Measurements from ENCODE around the gene FUNDC1.

DNA sequence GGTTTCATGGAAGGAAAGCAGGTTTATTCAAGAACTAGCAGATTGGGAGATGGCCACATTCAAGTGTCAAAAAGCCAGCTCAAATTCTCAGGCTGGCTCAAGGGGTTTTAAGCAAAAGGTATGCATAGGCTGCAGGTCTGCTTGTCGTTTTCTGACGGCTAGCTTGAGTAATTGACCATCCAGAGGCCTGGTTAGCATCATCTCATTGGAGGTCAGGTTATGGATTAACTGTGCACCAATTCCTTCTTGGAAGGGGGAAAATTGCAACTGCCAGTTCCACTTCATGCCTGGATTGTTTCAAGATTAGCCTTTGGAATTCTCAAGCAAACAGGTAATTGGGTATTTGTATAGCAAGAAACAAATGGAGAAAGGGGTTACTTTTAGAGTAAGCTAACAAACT lies 62.1 kb downstream of the FUNDC1 start:
- TF ChIP-seq, protein P1, sequence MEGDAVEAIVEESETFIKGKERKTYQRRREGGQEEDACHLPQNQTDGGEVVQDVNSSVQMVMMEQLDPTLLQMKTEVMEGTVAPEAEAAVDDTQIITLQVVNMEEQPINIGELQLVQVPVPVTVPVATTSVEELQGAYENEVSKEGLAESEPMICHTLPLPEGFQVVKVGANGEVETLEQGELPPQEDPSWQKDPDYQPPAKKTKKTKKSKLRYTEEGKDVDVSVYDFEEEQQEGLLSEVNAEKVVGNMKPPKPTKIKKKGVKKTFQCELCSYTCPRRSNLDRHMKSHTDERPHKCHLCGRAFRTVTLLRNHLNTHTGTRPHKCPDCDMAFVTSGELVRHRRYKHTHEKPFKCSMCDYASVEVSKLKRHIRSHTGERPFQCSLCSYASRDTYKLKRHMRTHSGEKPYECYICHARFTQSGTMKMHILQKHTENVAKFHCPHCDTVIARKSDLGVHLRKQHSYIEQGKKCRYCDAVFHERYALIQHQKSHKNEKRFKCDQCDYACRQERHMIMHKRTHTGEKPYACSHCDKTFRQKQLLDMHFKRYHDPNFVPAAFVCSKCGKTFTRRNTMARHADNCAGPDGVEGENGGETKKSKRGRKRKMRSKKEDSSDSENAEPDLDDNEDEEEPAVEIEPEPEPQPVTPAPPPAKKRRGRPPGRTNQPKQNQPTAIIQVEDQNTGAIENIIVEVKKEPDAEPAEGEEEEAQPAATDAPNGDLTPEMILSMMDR (IDR thresholded peaks at IDR 0.05; ENCODE audit: low read depth, low read length, missing input control): no peak
- TF ChIP-seq HNF4A (conservative IDR thresholded peaks at IDR 0.05) (no peak), TAF1 (conservative IDR thresholded peaks at IDR 0.05) (no peak), RXRA (IDR thresholded peaks at IDR 0.05) (no peak), FOXA1 (IDR thresholded peaks at IDR 0.05) (no peak), RAD21 (IDR thresholded peaks at IDR 0.05) (no peak), YY1 (IDR thresholded peaks at IDR 0.05) (no peak), JUND (IDR thresholded peaks at IDR 0.05) (no peak), EGR1 (IDR thresholded peaks at IDR 0.05; ENCODE audit: low read depth in 2 of 2) (no peak), GABPA (IDR thresholded peaks at IDR 0.05 in 1 of 2, conservative IDR thresholded peaks at IDR 0.05 in 1 of 2) (no peak)
- TF ChIP-seq, protein P2, sequence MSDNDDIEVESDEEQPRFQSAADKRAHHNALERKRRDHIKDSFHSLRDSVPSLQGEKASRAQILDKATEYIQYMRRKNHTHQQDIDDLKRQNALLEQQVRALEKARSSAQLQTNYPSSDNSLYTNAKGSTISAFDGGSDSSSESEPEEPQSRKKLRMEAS (IDR thresholded peaks at IDR 0.05): no peak
- TF ChIP-seq, protein P3, sequence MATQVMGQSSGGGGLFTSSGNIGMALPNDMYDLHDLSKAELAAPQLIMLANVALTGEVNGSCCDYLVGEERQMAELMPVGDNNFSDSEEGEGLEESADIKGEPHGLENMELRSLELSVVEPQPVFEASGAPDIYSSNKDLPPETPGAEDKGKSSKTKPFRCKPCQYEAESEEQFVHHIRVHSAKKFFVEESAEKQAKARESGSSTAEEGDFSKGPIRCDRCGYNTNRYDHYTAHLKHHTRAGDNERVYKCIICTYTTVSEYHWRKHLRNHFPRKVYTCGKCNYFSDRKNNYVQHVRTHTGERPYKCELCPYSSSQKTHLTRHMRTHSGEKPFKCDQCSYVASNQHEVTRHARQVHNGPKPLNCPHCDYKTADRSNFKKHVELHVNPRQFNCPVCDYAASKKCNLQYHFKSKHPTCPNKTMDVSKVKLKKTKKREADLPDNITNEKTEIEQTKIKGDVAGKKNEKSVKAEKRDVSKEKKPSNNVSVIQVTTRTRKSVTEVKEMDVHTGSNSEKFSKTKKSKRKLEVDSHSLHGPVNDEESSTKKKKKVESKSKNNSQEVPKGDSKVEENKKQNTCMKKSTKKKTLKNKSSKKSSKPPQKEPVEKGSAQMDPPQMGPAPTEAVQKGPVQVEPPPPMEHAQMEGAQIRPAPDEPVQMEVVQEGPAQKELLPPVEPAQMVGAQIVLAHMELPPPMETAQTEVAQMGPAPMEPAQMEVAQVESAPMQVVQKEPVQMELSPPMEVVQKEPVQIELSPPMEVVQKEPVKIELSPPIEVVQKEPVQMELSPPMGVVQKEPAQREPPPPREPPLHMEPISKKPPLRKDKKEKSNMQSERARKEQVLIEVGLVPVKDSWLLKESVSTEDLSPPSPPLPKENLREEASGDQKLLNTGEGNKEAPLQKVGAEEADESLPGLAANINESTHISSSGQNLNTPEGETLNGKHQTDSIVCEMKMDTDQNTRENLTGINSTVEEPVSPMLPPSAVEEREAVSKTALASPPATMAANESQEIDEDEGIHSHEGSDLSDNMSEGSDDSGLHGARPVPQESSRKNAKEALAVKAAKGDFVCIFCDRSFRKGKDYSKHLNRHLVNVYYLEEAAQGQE (IDR thresholded peaks at IDR 0.05): no peak

Measured in liver (tissue), 3 donors.